HG02571 (cell line): ENCODE results near the gene TOR1AIP2.

Experiments used
- ATAC-seq: cut with Tn5 transposase; IDR thresholded peaks from one replicate; pipeline ENCODE4 v1.9.1; 2021; ENCODE audit warnings: mild to moderate bottlenecking, moderate library complexity; ENCODE audit not compliant: unreplicated experiment

TOR1AIP2 gene

GRCh38 chr1:179826626-179827280 lies 50.9 kb downstream of the TOR1AIP2 start:
- ATAC-seq = no peak

GRCh38 chr1:179825798-179826460 lies 51.7 kb downstream of the TOR1AIP2 start:
- ATAC-seq = no peak

GRCh38 chr1:179825206-179825605 lies 52.4 kb downstream of the TOR1AIP2 start:
- ATAC-seq = no peak

GRCh38 chr1:179824265-179824664 lies 53.3 kb downstream of the TOR1AIP2 start:
- no peak for ATAC-seq

GRCh38 chr1:179823693-179824092 lies 53.9 kb downstream of the TOR1AIP2 start:
- no peak for ATAC-seq

GRCh38 chr1:179822065-179822464 lies 55.5 kb downstream of the TOR1AIP2 start:
- no peak for ATAC-seq

GRCh38 chr1:179821524-179821923 lies 56.1 kb downstream of the TOR1AIP2 start:
- no peak for ATAC-seq

- ATAC-seq = no peak
Measured at GRCh38 chr1:179820226-179820970, 57.2 kb downstream of the TOR1AIP2 start.

GRCh38 chr1:179818743-179819173 lies 58.8 kb downstream of the TOR1AIP2 start:
- no peak for ATAC-seq

- ATAC-seq = no peak
Measured at GRCh38 chr1:179818260-179818659, 59.3 kb downstream of the TOR1AIP2 start.

- ATAC-seq = no peak
Measured at GRCh38 chr1:179817789-179818188, 59.8 kb downstream of the TOR1AIP2 start.

- ATAC-seq = no peak
Measured at GRCh38 chr1:179817056-179817455, 60.5 kb downstream of the TOR1AIP2 start.

GRCh38 chr1:179816196-179816960 lies 61.2 kb downstream of the TOR1AIP2 start:
- no peak for ATAC-seq

GRCh38 chr1:179815641-179816040 lies 62.0 kb downstream of the TOR1AIP2 start:
- ATAC-seq = no peak

- peak; percentile 15 for ATAC-seq
Measured at GRCh38 chr1:179814546-179814838, 63.1 kb downstream of the TOR1AIP2 start.

- ATAC-seq = no peak
Measured at GRCh38 chr1:179813626-179814545, 63.7 kb downstream of the TOR1AIP2 start.

- ATAC-seq = no peak
Measured at GRCh38 chr1:179812501-179813292, 64.9 kb downstream of the TOR1AIP2 start.

- ATAC-seq = no peak
Measured at GRCh38 chr1:179810367-179810715, 67.3 kb downstream of the TOR1AIP2 start.

GRCh38 chr1:179809506-179810366 lies 67.9 kb downstream of the TOR1AIP2 start:
- ATAC-seq = no peak
